Head of caudate nucleus (tissue), 42 donors: ENCODE data around the gene NUAK1.
"Not testable (repeated sequence)": the region's sequence is repeated elsewhere in the genome, so short reads cannot be mapped to it uniquely, and the experiment has no call there.

Experiments
- DNase-seq, 42 donors: peaks; one replicate each; pipeline versions ENCODE4 v3.0.0 to v3.0.0-alpha.2; 2020 to 2021; ENCODE audit warnings: mixed read lengths in 7 of 42
- intact Hi-C: fragments of 100-400 bp; cut with DNase I; formaldehyde crosslinking; loops from one replicate; pipeline ENCODE4 v1.15.0; 2022

Gene NUAK1

GRCh38 chr12:106030210-106031071 is 108.3 kb downstream of the NUAK1 start:
- intact Hi-C loops = no loop called here
- DNase-seq = no peak

- intact Hi-C loops = no loop called here
- DNase-seq = no peak
Measured at GRCh38 chr12:106029532-106029931, 109.2 kb downstream of the NUAK1 start.

GRCh38 chr12:106027911-106028310 is 110.8 kb downstream of the NUAK1 start:
- intact Hi-C loops = no loop called here
- DNase-seq = no peak

GRCh38 chr12:106027286-106027685 is 111.5 kb downstream of the NUAK1 start:
- intact Hi-C loops = no loop called here
- no peak for DNase-seq

GRCh38 chr12:106025129-106025528 is 113.6 kb downstream of the NUAK1 start:
- no peak for DNase-seq
- intact Hi-C loops = no loop called here

- peak in 1 of 42 donors; percentile 10 for DNase-seq
- intact Hi-C loops = no loop called here
Measured at GRCh38 chr12:106023039-106023438, 115.7 kb downstream of the NUAK1 start.

- intact Hi-C loops = no loop called here
- DNase-seq = no peak
Measured at GRCh38 chr12:106022568-106023012, 116.2 kb downstream of the NUAK1 start.

GRCh38 chr12:106021516-106021915 is 117.2 kb downstream of the NUAK1 start:
- no peak for DNase-seq
- intact Hi-C loops = no loop called here

- no peak for DNase-seq
- intact Hi-C loops = no loop called here
Measured at GRCh38 chr12:106020736-106021135, 118.0 kb downstream of the NUAK1 start.

- intact Hi-C loops = no loop called here
- no peak for DNase-seq
Measured at GRCh38 chr12:106019144-106019543, 119.6 kb downstream of the NUAK1 start.

- DNase-seq = no peak
- intact Hi-C loops = no loop called here
Measured at GRCh38 chr12:106018286-106018685, 120.5 kb downstream of the NUAK1 start.

GRCh38 chr12:106016601-106017278 is 122.0 kb downstream of the NUAK1 start:
- DNase-seq, intact Hi-C loops: not testable (repeated sequence)

GRCh38 chr12:106015646-106016045 is 123.1 kb downstream of the NUAK1 start:
- intact Hi-C loops = no loop called here

GRCh38 chr12:106013941-106014340 is 124.8 kb downstream of the NUAK1 start:
- intact Hi-C loops = no loop called here

More at GRCh38 chr12:106015646-106016045, 123.1 kb downstream of the NUAK1 start:
- no peak for DNase-seq

More at GRCh38 chr12:106013941-106014340, 124.8 kb downstream of the NUAK1 start:
- DNase-seq = no peak
